ENCODE measurements around the gene CCR6.
"Not testable (repeated sequence)": the region's sequence is repeated elsewhere in the genome, so short reads cannot be mapped to it uniquely, and the experiment has no call there.

Gene CCR6

GRCh38 chr6:167180086-167180485 is 57.2 kb downstream of the CCR6 start:
- DNase-seq: not testable (repeated sequence)

GRCh38 chr6:167181351-167181750 is 58.5 kb downstream of the CCR6 start:
- DNase-seq: not testable (repeated sequence)

GRCh38 chr6:167182913-167183314 is 60.0 kb downstream of the CCR6 start:
- not testable (repeated sequence) for DNase-seq

GRCh38 chr6:167185101-167185500 is 62.2 kb downstream of the CCR6 start:
- DNase-seq: not testable (repeated sequence)

GRCh38 chr6:167187275-167187674 is 64.4 kb downstream of the CCR6 start:
- DNase-seq: not testable (repeated sequence)
